GM21447 (cell line): ENCODE data around the gene EPS8L3.
"Not testable (repeated sequence)": the region's sequence is repeated elsewhere in the genome, so short reads cannot be mapped to it uniquely, and the experiment has no call there.

Experiments used
- ATAC-seq: cut with Tn5 transposase; IDR thresholded peaks from one replicate; pipeline ENCODE4 v1.9.1; 2021; ENCODE audit not compliant: unreplicated experiment

The EPS8L3 gene

GRCh38 chr1:109765896-109766615, 2.3 kb upstream of the EPS8L3 start:
- no peak for ATAC-seq

GRCh38 chr1:109765483-109765815, 1.7 kb upstream of the EPS8L3 start:
- no peak for ATAC-seq

GRCh38 chr1:109764561-109765482, 1.1 kb upstream of the EPS8L3 start:
- no peak for ATAC-seq

- ATAC-seq = no peak
Observed at GRCh38 chr1:109762821-109763645, 690 bp downstream of the EPS8L3 start.

GRCh38 chr1:109762039-109762585, 1.6 kb downstream of the EPS8L3 start:
- ATAC-seq = no peak

DNA sequence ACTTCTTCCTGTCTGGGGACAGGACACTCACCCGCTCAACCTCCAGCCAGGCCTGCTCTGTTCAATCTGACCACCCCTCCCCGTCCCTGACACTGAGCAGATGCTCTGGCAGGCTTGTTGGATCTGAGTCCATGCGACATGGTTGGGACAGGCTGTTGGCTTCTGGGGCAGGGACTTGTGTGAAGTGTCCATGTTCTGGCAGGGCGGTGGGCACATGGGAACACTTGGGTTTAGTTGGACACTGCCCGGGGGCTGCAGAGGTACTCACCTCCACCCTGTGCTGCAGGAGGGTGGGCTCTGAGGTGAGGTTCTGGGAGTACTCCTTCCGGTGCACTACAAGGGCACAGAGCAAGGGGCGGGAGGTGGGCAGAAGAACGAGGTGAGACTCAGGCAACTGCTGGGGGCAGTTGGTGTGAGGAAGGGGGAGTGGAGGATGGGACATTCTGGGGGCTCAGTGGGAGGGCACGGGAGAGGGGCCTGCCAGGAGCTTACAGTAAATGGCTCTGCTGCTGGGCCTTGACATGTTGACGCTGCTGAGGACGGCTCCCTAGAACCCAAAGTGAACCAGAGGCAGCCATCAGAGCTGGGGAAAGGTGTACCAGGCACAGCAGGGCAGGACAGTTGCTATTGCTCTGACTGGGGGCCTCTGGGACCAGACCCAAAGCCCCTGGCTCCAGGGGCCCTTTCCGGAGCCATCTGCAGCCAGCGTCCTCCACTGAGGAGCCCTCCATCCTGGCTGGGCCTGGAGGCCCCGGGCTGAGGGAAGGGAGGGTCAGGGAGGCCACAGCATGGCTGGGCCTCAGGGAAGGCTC, 2.3 kb downstream of the EPS8L3 start:
- ATAC-seq = no peak

DNA sequence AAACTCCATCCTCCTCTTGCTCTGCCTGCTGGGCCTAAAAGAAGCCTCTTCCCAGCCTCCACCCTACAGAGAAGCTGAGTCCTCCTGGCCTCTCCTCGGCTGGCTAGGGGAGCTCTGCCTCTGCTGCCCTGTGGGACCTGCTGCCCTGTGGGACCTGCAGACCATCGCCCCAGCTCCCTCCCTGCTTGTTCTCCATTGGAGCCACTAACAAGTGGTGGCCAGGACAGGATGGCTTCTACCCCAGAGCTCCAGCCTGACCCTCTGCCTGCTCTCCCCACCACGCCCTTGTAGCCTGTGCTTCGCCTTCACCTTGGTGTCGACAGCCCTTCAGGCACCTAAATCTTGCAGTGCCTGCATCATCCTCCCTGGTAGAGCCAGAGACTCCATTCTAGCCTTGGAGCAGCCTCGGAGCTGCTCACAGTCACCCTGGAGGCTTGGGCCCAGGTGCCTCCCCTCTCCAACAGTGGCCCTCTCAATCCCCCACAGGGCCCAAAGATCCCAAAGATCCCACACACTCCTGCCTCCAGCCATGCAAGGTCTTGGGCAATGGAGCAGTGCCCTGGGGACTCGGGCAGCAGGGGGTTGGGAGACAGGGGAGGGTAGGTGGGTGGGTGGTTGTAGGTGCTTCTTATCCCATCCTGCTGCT, 3.0 kb downstream of the EPS8L3 start:
- no peak for ATAC-seq

GRCh38 chr1:109759513-109760334, 4.0 kb downstream of the EPS8L3 start:
- ATAC-seq = no peak

DNA sequence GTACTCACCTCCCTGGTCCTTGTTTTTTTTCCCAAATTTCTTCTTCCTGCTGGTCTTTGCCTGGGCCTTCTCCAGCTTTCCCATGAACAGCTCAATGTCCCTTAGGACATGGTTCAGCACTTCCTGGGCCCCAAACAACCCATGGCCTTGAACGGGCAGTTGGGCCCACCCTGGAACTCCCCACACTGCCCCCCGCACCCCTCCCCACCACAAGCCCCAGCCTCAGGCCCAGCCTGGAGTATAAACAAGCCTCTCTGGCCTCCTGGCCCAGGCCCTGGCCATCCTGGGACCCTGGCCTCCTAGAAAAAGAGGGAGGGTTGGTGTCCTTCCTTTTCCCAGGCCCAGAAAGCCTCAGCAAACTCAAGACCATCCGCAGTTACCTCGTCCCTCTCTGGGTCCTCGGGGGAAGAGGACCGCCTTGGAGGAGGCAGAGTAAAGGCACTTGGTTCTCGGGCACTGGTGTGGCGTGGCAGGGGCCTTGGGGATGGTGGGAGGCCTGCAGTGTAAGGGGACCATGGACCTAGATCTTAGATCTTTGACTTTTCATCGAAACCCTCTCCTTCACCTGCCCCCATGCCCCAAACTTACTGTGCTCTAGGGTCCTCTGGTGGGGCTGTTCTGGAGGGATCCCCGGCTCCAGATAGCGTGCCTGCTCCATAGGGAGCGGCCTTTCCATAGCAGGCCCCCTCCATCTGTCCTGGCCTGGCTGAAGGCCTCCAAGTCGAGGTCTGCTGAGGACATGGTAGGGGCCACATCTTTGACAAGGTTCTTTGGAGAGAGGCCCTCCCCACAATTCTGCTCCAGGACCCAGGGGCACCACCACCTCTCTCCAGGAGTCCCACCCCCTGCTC, 5.6 kb downstream of the EPS8L3 start:
- ATAC-seq = no peak

- ATAC-seq = no peak
Observed at GRCh38 chr1:109756848-109757521, 6.7 kb downstream of the EPS8L3 start.

DNA sequence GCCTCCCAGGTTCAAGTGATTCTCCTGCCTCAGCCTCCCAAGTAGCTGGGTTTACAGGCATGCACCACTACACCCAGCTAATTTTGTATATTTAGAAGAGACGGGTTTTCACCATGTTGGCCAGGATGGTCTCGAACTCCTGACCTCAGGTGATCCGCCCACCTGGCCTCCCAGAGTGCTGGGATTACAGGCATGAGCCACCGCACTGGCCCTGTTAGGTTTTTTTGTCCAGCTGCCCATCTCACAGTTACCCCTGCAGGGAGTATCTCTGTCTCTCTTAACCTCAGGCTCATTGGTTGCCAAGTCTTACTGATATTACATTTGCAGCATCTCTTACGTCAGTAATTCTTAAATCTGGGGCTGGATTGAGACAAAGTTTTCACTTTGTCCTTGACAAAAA, 7.4 kb downstream of the EPS8L3 start:
- not testable (repeated sequence) for ATAC-seq

GRCh38 chr1:109754738-109755137, 9.0 kb downstream of the EPS8L3 start:
- no peak for ATAC-seq

DNA sequence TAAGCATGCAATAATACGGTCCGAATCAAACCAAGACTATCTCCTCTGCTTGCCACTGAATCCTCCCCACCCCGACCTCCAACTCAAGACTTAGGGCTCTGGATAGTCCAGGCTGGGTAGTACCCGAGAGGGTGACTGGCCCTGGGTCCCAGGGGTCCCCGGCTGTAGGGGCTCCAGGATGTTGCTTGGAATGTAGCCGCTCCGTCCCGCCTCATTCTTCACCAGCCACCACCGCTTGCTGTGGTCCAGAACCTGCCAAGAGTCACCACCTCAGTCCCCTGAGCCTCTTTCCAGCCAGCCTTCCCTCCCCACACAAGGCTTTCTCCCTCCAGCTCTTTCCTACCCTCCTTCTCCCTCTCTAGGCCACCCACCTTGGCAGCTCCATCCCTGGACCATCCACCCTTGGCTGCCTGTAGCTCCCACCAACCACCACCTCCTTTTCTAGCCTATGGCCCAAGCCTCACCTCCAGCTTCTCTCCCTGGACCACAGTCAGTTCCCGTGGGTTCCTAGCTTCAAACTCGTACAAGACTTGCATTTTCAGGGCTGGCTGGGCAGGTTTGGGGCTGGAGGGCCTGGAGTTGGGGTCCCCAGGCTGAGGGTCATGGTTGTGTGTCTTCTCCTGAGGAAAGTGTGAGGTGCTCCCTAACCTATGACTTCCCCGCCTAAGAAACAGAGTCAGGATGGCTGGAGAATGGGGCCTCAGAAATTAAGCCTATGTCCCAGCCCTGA, 12.0 kb downstream of the EPS8L3 start:
- no peak for ATAC-seq

DNA sequence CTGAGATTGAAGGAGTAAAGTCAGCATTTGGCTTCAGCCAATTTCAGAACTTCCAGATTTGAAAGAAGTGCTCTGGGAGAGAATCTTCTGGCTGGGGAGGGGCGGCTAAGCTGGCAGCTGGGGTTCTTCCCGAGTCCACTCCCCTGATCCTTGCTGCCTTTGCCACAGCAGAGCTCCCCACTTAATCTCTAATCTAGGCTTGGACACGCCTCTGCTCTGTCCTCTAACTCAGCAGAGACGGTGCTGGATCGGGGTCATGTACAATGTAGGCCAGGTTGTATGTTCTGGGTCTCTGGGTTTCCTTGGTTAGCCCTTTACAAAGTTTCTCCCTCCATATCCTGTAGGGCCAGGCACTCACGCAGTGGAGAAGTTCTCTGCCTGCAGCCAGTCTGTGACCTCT, 12.8 kb downstream of the EPS8L3 start:
- no peak for ATAC-seq

DNA sequence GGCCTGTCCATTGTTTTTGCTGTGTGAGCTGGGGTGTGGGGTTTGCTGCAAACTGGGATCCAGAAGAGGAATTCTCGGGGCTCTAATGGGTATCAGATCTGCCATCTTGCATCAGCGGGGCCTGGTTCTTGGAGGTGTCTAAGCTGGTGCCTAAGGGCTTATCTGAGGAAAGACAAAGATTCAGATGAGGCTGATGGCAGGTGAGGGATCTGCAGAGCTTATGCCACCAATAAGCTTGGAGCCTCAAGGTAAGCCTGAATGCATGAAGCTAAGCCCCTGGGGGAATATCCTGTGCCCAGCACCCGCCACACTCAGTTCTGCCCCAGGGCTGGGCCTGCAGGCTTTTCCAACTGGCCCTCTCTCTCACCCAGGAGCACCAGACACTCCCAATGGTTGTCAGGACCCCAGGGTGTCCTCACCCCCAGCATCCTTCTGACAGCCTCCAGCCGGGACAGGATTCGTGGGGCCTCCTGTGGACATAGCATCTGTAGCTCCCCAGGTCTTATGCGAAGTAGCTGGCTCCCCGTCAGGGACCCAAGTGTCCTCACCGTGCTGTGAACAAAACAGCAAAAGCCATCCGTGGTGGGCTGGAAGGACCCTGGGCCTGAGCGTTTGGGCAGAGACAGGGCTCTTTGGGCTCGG, 13.4 kb downstream of the EPS8L3 start:
- no peak for ATAC-seq

DNA sequence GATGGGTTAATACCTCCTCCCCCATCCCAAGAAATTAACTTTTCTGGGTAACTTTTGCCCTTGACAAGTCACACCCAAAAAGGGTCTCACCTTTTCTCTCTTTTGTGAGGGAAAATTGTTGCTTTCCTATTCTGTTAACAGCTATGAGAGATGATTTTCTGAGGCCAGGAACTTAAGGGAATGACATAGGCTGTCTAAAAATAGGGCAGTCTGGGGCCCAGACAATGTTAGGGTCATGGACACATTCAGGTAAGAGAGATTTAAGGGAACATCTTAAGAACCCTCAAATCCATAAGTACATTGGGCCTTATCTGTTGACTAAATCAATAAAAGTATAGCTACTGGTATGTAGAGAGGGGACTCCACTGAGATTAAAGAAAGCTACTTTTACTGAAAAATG, 14.5 kb downstream of the EPS8L3 start:
- ATAC-seq = no peak
